C4-2B (cell line): Measurements from ENCODE around the gene LEAP2.
"Not testable (repeated sequence)": the region's sequence is repeated elsewhere in the genome, so short reads cannot be mapped to it uniquely, and the experiment has no call there.

Experiments used
- H3K27ac ChIP-seq: fragments of 450-650 bp; 2 replicates; pipeline ENCODE4 v1.5.1; 2017
- ZFX ChIP-seq: fragments of 450-650 bp; IDR thresholded peaks from 2 replicates; pipeline ENCODE4 v1.6.1; 2017
- TF ChIP-seq, protein P1 (sequence below): fragments of 450-650 bp; conservative IDR thresholded peaks from 2 replicates; pipeline ENCODE4 v1.5.1; 2017; ENCODE audit warnings: mild to moderate bottlenecking

The LEAP2 gene

GRCh38 chr5:132849347-132849746 is 24.1 kb upstream of the LEAP2 start:
- no peak overlapping the region for H3K27ac ChIP-seq
- no peak for TF ChIP-seq ZFX
- TF ChIP-seq, protein P1, sequence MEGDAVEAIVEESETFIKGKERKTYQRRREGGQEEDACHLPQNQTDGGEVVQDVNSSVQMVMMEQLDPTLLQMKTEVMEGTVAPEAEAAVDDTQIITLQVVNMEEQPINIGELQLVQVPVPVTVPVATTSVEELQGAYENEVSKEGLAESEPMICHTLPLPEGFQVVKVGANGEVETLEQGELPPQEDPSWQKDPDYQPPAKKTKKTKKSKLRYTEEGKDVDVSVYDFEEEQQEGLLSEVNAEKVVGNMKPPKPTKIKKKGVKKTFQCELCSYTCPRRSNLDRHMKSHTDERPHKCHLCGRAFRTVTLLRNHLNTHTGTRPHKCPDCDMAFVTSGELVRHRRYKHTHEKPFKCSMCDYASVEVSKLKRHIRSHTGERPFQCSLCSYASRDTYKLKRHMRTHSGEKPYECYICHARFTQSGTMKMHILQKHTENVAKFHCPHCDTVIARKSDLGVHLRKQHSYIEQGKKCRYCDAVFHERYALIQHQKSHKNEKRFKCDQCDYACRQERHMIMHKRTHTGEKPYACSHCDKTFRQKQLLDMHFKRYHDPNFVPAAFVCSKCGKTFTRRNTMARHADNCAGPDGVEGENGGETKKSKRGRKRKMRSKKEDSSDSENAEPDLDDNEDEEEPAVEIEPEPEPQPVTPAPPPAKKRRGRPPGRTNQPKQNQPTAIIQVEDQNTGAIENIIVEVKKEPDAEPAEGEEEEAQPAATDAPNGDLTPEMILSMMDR: no peak

DNA sequence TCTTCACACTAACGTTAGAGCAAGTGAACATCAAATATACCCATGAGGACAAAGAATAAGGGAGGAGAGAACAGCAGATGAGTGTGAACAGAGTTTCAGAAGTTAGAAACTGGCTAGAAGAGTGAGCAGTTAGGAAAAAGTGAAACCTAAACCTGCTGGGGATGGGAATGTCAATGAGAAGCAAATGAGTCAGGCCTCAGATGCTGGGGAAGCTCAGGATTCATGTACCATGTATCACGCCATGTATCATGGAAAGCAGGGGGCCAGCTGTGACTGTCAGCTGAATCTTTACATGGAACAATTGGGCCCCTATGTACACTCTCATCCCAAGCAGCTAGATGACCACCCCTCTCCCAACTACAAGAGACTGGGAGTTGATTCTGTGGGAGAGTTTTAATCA is 23.4 kb upstream of the LEAP2 start:
- H3K27ac ChIP-seq: no peak overlapping the region
- TF ChIP-seq, protein P1: no peak
- TF ChIP-seq ZFX: no peak

GRCh38 chr5:132853323-132853722 is 20.1 kb upstream of the LEAP2 start:
- no peak overlapping the region for H3K27ac ChIP-seq
- no peak for TF ChIP-seq ZFX
- TF ChIP-seq, protein P1: no peak

GRCh38 chr5:132853790-132854189 is 19.7 kb upstream of the LEAP2 start:
- TF ChIP-seq, protein P1: no peak
- no peak overlapping the region for H3K27ac ChIP-seq

DNA sequence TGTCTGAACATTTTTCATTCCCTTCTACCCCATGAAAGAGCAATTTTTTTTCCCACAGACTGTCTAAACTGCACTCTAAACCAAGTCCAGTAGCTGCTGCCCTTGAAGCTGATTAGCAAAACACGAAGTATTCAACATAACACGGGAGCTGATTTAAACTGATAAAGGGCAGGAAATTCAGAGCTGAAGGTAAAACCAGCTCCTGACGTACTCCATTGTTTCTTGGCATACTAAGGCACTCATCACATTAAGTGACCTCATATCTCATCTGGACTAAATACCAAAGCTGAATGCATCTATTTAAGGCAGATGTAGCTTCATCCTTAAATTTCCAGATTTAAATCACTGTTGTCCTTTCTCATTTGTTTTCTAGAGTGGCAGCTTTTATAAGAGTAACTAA is 19.2 kb upstream of the LEAP2 start:
- TF ChIP-seq ZFX: no peak
- TF ChIP-seq, protein P1: no peak
- H3K27ac ChIP-seq: no peak overlapping the region

- not testable (repeated sequence) for H3K27ac ChIP-seq
Observed at GRCh38 chr5:132854992-132855391, 18.5 kb upstream of the LEAP2 start.

DNA sequence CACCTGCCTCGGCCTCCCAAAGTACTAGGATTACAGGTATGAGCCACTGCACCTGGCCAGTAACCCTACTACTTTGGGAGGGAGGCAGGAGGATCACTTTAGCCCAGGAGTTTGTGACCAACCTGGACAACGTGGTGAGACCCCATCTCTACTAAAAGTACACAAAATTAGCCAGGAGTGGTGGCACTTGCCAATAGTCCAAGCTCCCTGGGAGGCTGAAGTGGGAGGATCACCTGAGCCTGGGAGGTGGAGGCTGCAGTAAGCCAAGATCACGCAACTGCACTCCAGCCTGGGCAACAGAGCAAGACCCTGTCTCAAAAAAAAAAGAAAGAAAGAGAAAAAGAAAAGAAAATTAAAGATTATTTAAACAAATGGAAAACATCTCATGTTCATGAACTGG is 17.5 kb upstream of the LEAP2 start:
- no peak overlapping the region for H3K27ac ChIP-seq
- TF ChIP-seq, protein P1: no peak
- TF ChIP-seq ZFX: no peak

GRCh38 chr5:132859889-132860437 is 13.5 kb upstream of the LEAP2 start:
- no peak for TF ChIP-seq ZFX
- TF ChIP-seq, protein P1: no peak
- H3K27ac ChIP-seq: no peak overlapping the region
